Fibroblast of the aortic adventitia (primary cell): ENCODE results near the gene DRAP1. TPM values are rescaled to one million over a fixed set of nuclear protein-coding genes. Genes with fewer than 3 reads are reported as not detected.
"Not testable (repeated sequence)": the region's sequence is repeated elsewhere in the genome, so short reads cannot be mapped to it uniquely, and the experiment has no call there.

ENCODE experiments used
- DNase-seq: peaks from one replicate; pipeline ENCODE4 v3.0.0-alpha.2; 2010; ENCODE audit warnings: low read depth
- H3K4me3 ChIP-seq: 2 replicates; pipeline ENCODE4 v1.5.1; 2011; ENCODE audit warnings: low read depth, mild to moderate bottlenecking, control low read depth, low read length, moderate library complexity
- total RNA-seq: library from RNA; depleted of rRNA; stranded (reverse); fragments of >200 nt; gene quantifications from 2 replicates; pipeline ENCODE4 v1.2.3, GENCODE V29; 2012; ENCODE audit warnings: low replicate concordance
- TF ChIP-seq, protein P1 (sequence below): IDR thresholded peaks from 2 replicates; pipeline ENCODE4 v1.5.1; 2011; ENCODE audit warnings: mild to moderate bottlenecking, low read length, control low read depth, inconsistent platforms; ENCODE audit not compliant: insufficient read depth

The DRAP1 gene
- total RNA-seq, 1 donor: 317 TPM

- TF ChIP-seq, protein P1, sequence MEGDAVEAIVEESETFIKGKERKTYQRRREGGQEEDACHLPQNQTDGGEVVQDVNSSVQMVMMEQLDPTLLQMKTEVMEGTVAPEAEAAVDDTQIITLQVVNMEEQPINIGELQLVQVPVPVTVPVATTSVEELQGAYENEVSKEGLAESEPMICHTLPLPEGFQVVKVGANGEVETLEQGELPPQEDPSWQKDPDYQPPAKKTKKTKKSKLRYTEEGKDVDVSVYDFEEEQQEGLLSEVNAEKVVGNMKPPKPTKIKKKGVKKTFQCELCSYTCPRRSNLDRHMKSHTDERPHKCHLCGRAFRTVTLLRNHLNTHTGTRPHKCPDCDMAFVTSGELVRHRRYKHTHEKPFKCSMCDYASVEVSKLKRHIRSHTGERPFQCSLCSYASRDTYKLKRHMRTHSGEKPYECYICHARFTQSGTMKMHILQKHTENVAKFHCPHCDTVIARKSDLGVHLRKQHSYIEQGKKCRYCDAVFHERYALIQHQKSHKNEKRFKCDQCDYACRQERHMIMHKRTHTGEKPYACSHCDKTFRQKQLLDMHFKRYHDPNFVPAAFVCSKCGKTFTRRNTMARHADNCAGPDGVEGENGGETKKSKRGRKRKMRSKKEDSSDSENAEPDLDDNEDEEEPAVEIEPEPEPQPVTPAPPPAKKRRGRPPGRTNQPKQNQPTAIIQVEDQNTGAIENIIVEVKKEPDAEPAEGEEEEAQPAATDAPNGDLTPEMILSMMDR: no peak
- peak overlapping the region; percentile 87 for H3K4me3 ChIP-seq
- DNase-seq: no peak
These were observed 31.5 kb upstream of the DRAP1 start for GRCh38 chr11:65887723-65888162.

DNA sequence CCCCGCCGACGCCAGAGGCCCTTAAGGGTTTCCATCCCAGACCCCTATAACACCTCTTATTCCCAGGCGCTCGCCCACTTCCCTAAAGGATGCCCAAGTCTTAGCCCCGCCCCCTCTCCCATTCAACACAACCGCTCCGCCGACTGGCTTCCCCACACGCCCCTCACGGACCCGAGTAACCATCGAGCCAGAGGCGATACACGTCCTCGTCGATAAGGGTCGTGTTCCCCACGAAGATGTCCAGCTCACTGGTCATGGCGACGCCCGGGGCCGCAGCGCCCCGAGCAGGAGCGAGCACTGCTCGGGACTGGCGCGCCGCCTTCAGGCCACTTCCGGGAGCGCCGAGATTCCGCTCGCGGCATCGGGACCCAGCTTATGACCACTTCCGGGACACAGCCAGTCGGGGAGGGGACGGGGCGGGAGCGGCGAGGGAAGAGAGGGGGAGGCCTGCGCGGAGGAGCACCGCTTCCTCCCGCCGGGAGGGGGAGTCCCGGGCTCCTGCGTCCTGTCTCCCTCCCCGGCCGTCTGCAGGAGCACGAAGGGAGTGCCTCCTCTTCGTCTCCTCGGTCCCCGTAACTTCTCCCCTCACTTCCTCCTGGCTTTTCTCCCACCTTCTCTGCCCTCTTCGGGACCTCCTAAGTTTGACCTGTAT, 30.9 kb upstream of the DRAP1 start, which contains the start of gene FIBP:
FIBP (minus strand) TSS at position 309 of the 652 bp plus-strand sequence; CDS start at position 256, 53 bp downstream.
- TF ChIP-seq, protein P1: peak; percentile 76
- peak within 1 kb of the TSS; percentile 87 for H3K4me3 ChIP-seq
- DNase-seq: peak; percentile 95

GRCh38 chr11:65890324-65891218, 28.7 kb upstream of the DRAP1 start, which contains the start of gene CCDC85B:
Gene CCDC85B, plus strand, starts transcription at chr11:65890673. Its CDS starts 111 bp downstream, at chr11:65890784.
- DNase-seq: peak; percentile 95
- TF ChIP-seq, protein P1: no peak
- H3K4me3 ChIP-seq: peak within 1 kb of the TSS; percentile 81

GRCh38 chr11:65891219-65892136, 27.7 kb upstream of the DRAP1 start:
- no peak for DNase-seq
- TF ChIP-seq, protein P1: peak; percentile 33
- peak overlapping the region; percentile 81 for H3K4me3 ChIP-seq

DNA sequence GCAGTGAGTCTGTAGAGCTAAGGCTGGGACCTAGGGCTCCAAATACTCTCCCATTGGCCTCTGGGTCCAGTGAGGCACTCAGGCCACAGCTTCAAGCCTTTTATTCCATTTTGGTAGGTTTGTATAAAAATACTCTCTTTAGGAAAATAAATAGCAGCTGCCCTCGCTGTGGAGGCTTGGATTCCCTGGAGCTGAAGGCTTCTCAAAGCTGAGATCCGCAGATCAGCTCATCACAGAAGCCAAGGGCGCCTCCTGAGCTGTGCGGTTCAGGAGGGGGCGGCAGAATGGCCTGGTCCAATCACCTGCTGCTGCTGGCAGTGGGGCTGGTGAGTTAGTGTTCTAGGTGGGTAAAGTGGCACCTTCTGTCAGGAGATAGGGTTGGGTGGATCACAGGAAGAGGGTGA, 27.1 kb upstream of the DRAP1 start:
- peak overlapping the region; percentile 81 for H3K4me3 ChIP-seq
- DNase-seq: not testable (repeated sequence)

DNA sequence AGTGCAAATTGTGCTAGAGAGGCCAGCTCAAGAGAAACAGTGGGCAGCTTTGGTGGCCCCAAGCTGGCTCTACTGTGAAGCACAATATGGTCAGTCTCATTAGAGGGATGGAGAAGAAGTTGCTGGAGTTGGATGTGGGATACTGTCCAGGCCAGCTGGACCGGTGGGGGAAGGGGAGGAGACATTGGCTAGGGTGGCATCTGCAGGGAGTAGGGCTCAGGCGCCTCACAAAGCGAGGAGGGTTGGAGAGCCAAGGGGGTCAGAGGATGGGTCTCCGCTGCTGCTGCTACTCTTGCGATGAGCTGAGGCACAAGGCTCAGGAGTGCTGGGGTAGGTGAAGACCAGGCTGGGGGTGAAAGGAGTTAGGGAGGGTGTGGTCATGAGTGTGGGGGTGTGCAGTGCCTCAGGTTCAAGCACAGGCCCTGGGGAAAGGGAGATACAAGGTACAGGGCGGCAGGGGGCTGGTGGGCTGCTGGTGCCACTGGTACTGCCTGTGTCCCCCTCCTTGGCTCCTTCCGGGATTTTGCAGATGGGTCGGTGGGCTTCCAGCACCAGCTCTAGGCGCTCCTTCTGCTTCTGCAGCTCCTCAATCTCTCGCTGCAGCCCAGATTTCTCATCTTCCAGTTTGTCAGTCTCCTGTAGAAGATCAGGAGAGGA, 26.4 kb upstream of the DRAP1 start:
- DNase-seq: no peak
- peak overlapping the region; percentile 81 for H3K4me3 ChIP-seq
- TF ChIP-seq, protein P1: no peak
